Heart left ventricle (tissue), 16 donors: ENCODE data around the gene PPT2. TPM values are rescaled to one million over a fixed set of nuclear protein-coding genes. Genes with fewer than 3 reads are reported as not detected.
A peak's percentile ranks its signal among the peaks of the same experiment; 100 is the strongest.

Experiments used
- ATAC-seq, 4 donors: fragments of 200-7000 bp; cut with Tn5 transposase; one replicate each; pipeline ENCODE4 v1.9.1; 2020 to 2022; ENCODE audit warnings: moderate library complexity in 4 of 4, mild to moderate bottlenecking in 3 of 4, moderate number of reproducible peaks in 1 of 4
- DNase-seq, 5 donors: peaks; one replicate each; pipeline ENCODE4 v3.0.0-alpha.2; 2020
- H3K27ac ChIP-seq, 12 donors: fragments of 200-600 bp; sonication (generic) in 4 of 12; one replicate each; pipeline versions ENCODE4 v1.5.0 to v1.8.0; 2016 to 2022; ENCODE audit warnings: mild to moderate bottlenecking in 2 of 12
- H3K27me3 ChIP-seq, 9 donors: fragments of 200-600 bp; sonication (generic) in 2 of 9; one replicate each; pipeline versions ENCODE4 v1.5.1 to v1.8.0; 2016 to 2022; ENCODE audit warnings: mild to moderate bottlenecking in 3 of 9
- H3K36me3 ChIP-seq, 9 donors: fragments of 200-600 bp; sonication (generic) in 2 of 9; one replicate each; pipeline versions ENCODE4 v1.5.0 to v1.8.0; 2018 to 2022; ENCODE audit warnings: mild to moderate bottlenecking in 2 of 9
- H3K4me1 ChIP-seq, 12 donors: fragments of 200-600 bp; sonication (generic) in 4 of 12; one replicate each; pipeline versions ENCODE4 v1.5.0 to v1.8.0; 2016 to 2022; ENCODE audit warnings: mild to moderate bottlenecking in 3 of 12
- H3K4me3 ChIP-seq, 12 donors: fragments of 200-600 bp; sonication (generic) in 4 of 12; one replicate each; pipeline versions ENCODE4 v1.5.0 to v1.8.0; 2017 to 2022; ENCODE audit warnings: mild to moderate bottlenecking in 9 of 12, moderate library complexity in 4 of 12
- H3K9me3 ChIP-seq, 12 donors: fragments of 200-600 bp; sonication (generic) in 4 of 12; one replicate each; pipeline versions ENCODE4 v1.5.0 to v1.8.0; 2016 to 2022; ENCODE audit warnings: mild to moderate bottlenecking in 1 of 12
- CTCF ChIP-seq, 12 donors: fragments of 200-600 bp; sonication (generic) in 4 of 12; IDR thresholded peaks; one replicate each; pipeline versions ENCODE4 v1.5.0 to v1.8.0; 2018 to 2022; ENCODE audit warnings: antibody characterized with exemption in 12 of 12, mild to moderate bottlenecking in 5 of 12
- POLR2A ChIP-seq, 2 donors: fragments of 450-650 bp; IDR thresholded peaks; one replicate each; pipeline ENCODE4 v1.6.1; 2017; ENCODE audit warnings: antibody characterized with exemption in 2 of 2, mild to moderate bottlenecking in 2 of 2, moderate library complexity in 2 of 2
- WGBS, 4 donors: extraction: QIAGEN DNeasy Blood & Tissue Kit in 2 of 4; methylation state at CpG; one replicate each; pipeline versions ENCODE4 v1.1.5 to v1.1.7; 2013 to 2018; 5-methylcytosine and 5-hydroxymethylcytosine counted together
- intact Hi-C, 10 donors: fragments of 100-400 bp; cut with DNase I; formaldehyde crosslinking; loops; one replicate each; pipeline versions ENCODE4 v1.11.1 to v1.14.2; 2022
- polyA plus RNA-seq, 2 donors: library from polyadenylated mRNA; stranded (reverse); fragments of 200-250 nt; gene quantifications; one replicate each; pipeline ENCODE4 v1.2.3, GENCODE V29; 2013
- total RNA-seq, 9 donors: library from RNA; depleted of rRNA in 2 of 9; stranded (reverse); fragments of >200 nt in 2 of 9; fragmentation: NEBNext Ultra II Directional in 3 of 9; extraction: Animal tissue kit (Norgen Biotek cat#: 25700) in 3 of 9; gene quantifications; one replicate each; pipeline versions ENCODE4 v1.1.0 to v1.2.4, GENCODE V29; 2016 to 2023
- donor health status: ischemic (EF 13 %, LVEDD 7.1; RV severe dilation, severe dysfunction).
- donor health status: healthy with polysubstance abuse.
- donor health status: DM: no; HTN: yes; CAD: no.
- donor health status: DM: no; HTN: no; CAD: no.
- donor health status: ischemic (EF 25% LVEDD 6.9; RV normal size, moderate dysfunction).
- donor health status: ischemic (EF 25% LVEDD 5.7; RV mildly dilated, moderate dysfunction).
- donor health status: healthy.
- donor health status: DM: yes; HTN: yes; CAD: no.
- donor health status: ischemic (EF 35%, LVEDD 5.7; RV mildly dilated, moderate dysfunction).
- donor health status: nonischemic (EF 11% LVEDD 7.7; RV severe dilation, severe dysfunction).
- donor health status: DM: yes; HTN: yes; CAD: no.
- donor health status: PGD.
- donor health status: ischemic (EF 29% LVEDD 5.4; RV normal size, mild dysfunction).
- donor health status: nonischemic (EF 23%, LVEDD 6.1; RV moderate dilation, normal function).

Gene PPT2
- total and polyA plus RNA-seq, 11 donors: 13.1 to 34.0 (median 21.6) TPM

GRCh38 chr6:32178547-32179440 is 24.9 kb downstream of the PPT2 start:
- 2 to 4% (median 4%) methylated on average over 21 to 24 of the region's 24 CpGs for WGBS, 4 donors

GRCh38 chr6:32179766-32180405 is 25.9 kb downstream of the PPT2 start:
- 53 to 61% (median 60%) methylated on average over 10 of the region's 10 CpGs for WGBS, 4 donors
- no peak for TF ChIP-seq CTCF (IDR thresholded peaks at IDR 0.05)
- no peak for DNase-seq

More at GRCh38 chr6:32178547-32179440, 24.9 kb downstream of the PPT2 start:
- H3K9me3 ChIP-seq: no peaks in the 10 kb centered on the region
- peaks cover 11 to 75% (median 57%) of the 10 kb centered on the region in 12 donors for H3K4me1 ChIP-seq
- H3K27ac ChIP-seq: peak overlapping the region; percentile 87 to 100 (median 97)
- H3K4me3 ChIP-seq: peak overlapping the region; percentile 47 to 99 (median 87)
- ATAC-seq: no peak
- TF ChIP-seq CTCF (IDR thresholded peaks at IDR 0.05): no peak
- TF ChIP-seq POLR2A (IDR thresholded peaks at IDR 0.05): no peak
- intact Hi-C loops: loop anchor here in 5 of 10 donors (1.0 to 10.0 kb wide), 4 partner anchors 17 to 514 kb away; partner anchors contain the start of genes C6orf47 (in 2 of the 5), CSNK2B (in 2 of the 5), GPANK1 (in 2 of the 5) and LY6G5B (in 2 of the 5)
- H3K27me3 ChIP-seq: no peaks in the 10 kb centered on the region
- peaks cover 0 to 44% (median 32%) of the 10 kb centered on the region in 9 donors for H3K36me3 ChIP-seq
- peak in 1 of 5 donors; percentile 28 for DNase-seq

GRCh38 chr6:32181148-32181702 is 27.3 kb downstream of the PPT2 start:
- intact Hi-C loops: no loop called here
- Histone ChIP-seq H3K36me3 (peaks cover 0 to 47% (median 36%) of the 10 kb centered on the region in 9 donors), H3K4me1 (peaks cover 11 to 72% (median 58%) of the 10 kb centered on the region in 12 donors), H3K4me3 (no peak overlapping the region), H3K9me3 (no peaks in the 10 kb centered on the region), H3K27ac (peak overlapping the region in 6 of 12 donors; percentile 8 to 100 (median 62)), H3K27me3 (no peaks in the 10 kb centered on the region)
- DNase-seq (no peak), ATAC-seq (no peak)
- 85 to 90% (median 88%) methylated on average over 15 of the region's 15 CpGs for WGBS, 4 donors
- no peak for TF ChIP-seq CTCF (IDR thresholded peaks at IDR 0.05)
- TF ChIP-seq POLR2A (IDR thresholded peaks at IDR 0.05): no peak

More at GRCh38 chr6:32179766-32180405, 25.9 kb downstream of the PPT2 start:
- intact Hi-C loops: loop anchor here in 4 of 10 donors (5.0 to 10.0 kb wide), 3 partner anchors 48 to 515 kb away; partner anchors contain the start of genes C6orf47 (in 2 of the 4), CSNK2B (in 2 of the 4), GPANK1 (in 2 of the 4) and LY6G5B (in 2 of the 4)
- peaks cover 0 to 44% (median 33%) of the 10 kb centered on the region in 9 donors for H3K36me3 ChIP-seq
- no peak for ATAC-seq
- no peaks in the 10 kb centered on the region for H3K27me3 ChIP-seq
- H3K4me1 ChIP-seq: peaks cover 15 to 74% (median 60%) of the 10 kb centered on the region in 12 donors
- H3K9me3 ChIP-seq: no peaks in the 10 kb centered on the region
- peak overlapping the region in 5 of 12 donors; percentile 80 to 96 (median 88) for H3K4me3 ChIP-seq
- peak overlapping the region in 9 of 12 donors; percentile 87 to 100 (median 97) for H3K27ac ChIP-seq
